A673 (cell line): ENCODE measurements around the gene CDKAL1. TPM values are rescaled to one million over a fixed set of nuclear protein-coding genes. Genes with fewer than 3 reads are reported as not detected.

Source experiments
- BruUV-seq: library from RNA; stranded (reverse); fragments of 400-500 nt; replicated peaks from 2 replicates; lab custom pipeline; 2021; lab: Mats Ljungman, UMichigan
- CTCF ChIA-PET: fragments of 300-600 bp; sonication (Branson Sonifier 250); formaldehyde crosslinking; loops from one replicate; lab custom pipeline; 2022; ENCODE audit warnings: antibody characterized with exemption; lab: Charles Lee
- POLR2A ChIA-PET: fragments of 300-600 bp; sonication (Branson Sonifier 250); formaldehyde crosslinking; loops from one replicate; lab custom pipeline; 2022; ENCODE audit warnings: antibody characterized with exemption; ENCODE audit not compliant: low non-redundant PET; lab: Charles Lee
- DNase-seq: peaks from one replicate; pipeline ENCODE4 v3.0.0-alpha.2; 2015; ENCODE audit warnings: low spot score
- H3K27ac ChIP-seq: fragments of 200-600 bp; sonication (generic); 2 replicates; pipeline ENCODE4 v1.5.1; 2016; ENCODE audit warnings: mixed run types, low read depth, mild to moderate bottlenecking, mixed read lengths, antibody characterized with exemption, low read length; ENCODE audit not compliant: poor library complexity, severe bottlenecking
- H3K27me3 ChIP-seq: fragments of 200-600 bp; sonication (generic); replicated peaks from 2 replicates; pipeline ENCODE4 v1.6.1; 2017; ENCODE audit warnings: mixed run types, low read depth, mild to moderate bottlenecking, mixed read lengths, antibody characterized with exemption, low read length; ENCODE audit not compliant: insufficient read depth, poor library complexity
- H3K36me3 ChIP-seq: fragments of 200-600 bp; sonication (generic); 2 replicates; pipeline ENCODE4 v1.6.1; 2016; ENCODE audit warnings: mixed run types, mild to moderate bottlenecking, mixed read lengths, antibody characterized with exemption, low read length; ENCODE audit not compliant: insufficient read depth, poor library complexity, severe bottlenecking
- H3K4me1 ChIP-seq: fragments of 200-600 bp; sonication (generic); 2 replicates; pipeline ENCODE4 v1.6.1; 2017; ENCODE audit warnings: mixed run types, mild to moderate bottlenecking, mixed read lengths, antibody characterized with exemption, low read length; ENCODE audit not compliant: insufficient read depth, poor library complexity, severe bottlenecking
- H3K4me3 ChIP-seq: fragments of 200-600 bp; sonication (generic); 2 replicates; pipeline ENCODE4 v1.5.1; 2016; ENCODE audit warnings: low read depth, mixed run types, mild to moderate bottlenecking, mixed read lengths, low read length; ENCODE audit not compliant: poor library complexity, severe bottlenecking
- H3K9me3 ChIP-seq: fragments of 200-600 bp; sonication (generic); 2 replicates; pipeline ENCODE4 v1.6.1; 2016; ENCODE audit warnings: mixed run types, low read depth, mild to moderate bottlenecking, mixed read lengths, antibody characterized with exemption, low read length; ENCODE audit not compliant: poor library complexity, severe bottlenecking
- EZH2 ChIP-seq: fragments of 200-600 bp; sonication (generic); IDR thresholded peaks from 2 replicates; pipeline ENCODE4 v1.6.1; 2017; ENCODE audit warnings: borderline replicate concordance, low read depth, mild to moderate bottlenecking, mixed read lengths, antibody characterized with exemption, low read length; ENCODE audit not compliant: poor library complexity, severe bottlenecking
- intact Hi-C: fragments of 100-400 bp; cut with micrococcal nuclease; formaldehyde crosslinking; loops from one replicate; pipeline ENCODE4 v1.10.0; 2022; ENCODE audit not compliant: unreplicated experiment
- total RNA-seq: library from RNA; stranded (reverse); gene quantifications from 2 replicates; pipeline ENCODE4 v1.2.3, GENCODE V29; 2021
- TF ChIP-seq, protein P1 (sequence below): fragments of 300-800, 200-600 bp; sonication (generic); conservative IDR thresholded peaks from 2 replicates; pipeline ENCODE4 v1.5.1; 2017; ENCODE audit warnings: low read depth, mild to moderate bottlenecking, antibody characterized with exemption, low read length, moderate library complexity, mixed read lengths

The CDKAL1 gene
- total RNA-seq, 1 experiment from 2014 or later = 35.5 TPM

DNA sequence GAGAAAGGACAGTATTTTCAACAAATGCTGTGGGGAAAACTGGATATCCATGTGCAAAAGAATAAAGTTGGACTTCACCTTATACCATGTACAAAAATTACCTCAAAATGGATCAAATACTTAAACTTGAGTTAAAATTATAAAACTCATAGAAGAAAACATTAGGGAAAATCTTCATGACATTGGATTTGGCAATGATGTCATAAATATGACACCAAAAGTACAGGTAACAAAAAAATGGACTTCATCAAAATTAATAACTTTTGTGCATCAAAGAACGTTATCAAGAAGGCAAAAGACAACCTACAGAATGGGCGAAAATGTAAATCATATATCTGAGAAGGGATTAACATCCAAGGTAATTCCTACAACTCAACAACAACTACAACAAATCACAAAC, 704.0 kb downstream of the CDKAL1 start:
- CTCF ChIA-PET = no interaction called here
- POLR2A ChIA-PET = no interaction called here
- Histone ChIP-seq H3K27ac (no peak overlapping the region), H3K4me1 (no peaks in the 10 kb centered on the region), H3K9me3 (peaks cover 5% of the 10 kb centered on the region), H3K27me3 (no peaks in the 10 kb centered on the region), H3K36me3 (no peaks in the 10 kb centered on the region), H3K4me3 (no peak overlapping the region)
- intact Hi-C loops = no loop called here
- no peak for TF ChIP-seq EZH2
- TF ChIP-seq, protein P1, sequence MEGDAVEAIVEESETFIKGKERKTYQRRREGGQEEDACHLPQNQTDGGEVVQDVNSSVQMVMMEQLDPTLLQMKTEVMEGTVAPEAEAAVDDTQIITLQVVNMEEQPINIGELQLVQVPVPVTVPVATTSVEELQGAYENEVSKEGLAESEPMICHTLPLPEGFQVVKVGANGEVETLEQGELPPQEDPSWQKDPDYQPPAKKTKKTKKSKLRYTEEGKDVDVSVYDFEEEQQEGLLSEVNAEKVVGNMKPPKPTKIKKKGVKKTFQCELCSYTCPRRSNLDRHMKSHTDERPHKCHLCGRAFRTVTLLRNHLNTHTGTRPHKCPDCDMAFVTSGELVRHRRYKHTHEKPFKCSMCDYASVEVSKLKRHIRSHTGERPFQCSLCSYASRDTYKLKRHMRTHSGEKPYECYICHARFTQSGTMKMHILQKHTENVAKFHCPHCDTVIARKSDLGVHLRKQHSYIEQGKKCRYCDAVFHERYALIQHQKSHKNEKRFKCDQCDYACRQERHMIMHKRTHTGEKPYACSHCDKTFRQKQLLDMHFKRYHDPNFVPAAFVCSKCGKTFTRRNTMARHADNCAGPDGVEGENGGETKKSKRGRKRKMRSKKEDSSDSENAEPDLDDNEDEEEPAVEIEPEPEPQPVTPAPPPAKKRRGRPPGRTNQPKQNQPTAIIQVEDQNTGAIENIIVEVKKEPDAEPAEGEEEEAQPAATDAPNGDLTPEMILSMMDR = no peak
- BruUV-seq = no TSS peak
- DNase-seq = no peak

DNA sequence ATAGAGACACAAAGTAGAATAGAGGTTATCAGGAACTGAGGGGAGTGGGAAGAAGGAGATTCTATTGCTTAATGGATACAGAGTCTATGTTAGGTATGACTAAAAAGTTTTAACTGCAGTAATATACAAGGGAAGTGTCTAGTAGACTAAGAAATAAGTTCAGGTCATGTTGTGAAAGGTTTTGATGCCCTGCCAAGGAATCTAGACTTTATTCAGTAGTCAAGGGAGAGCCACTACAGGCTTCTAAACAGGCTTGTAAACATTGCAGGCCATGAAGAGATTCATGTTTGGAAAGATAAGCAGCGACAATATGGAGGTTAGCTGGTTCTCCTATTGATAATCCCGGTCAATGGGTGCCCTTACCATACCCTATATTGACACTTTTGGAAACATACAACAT, 706.5 kb downstream of the CDKAL1 start:
- CTCF ChIA-PET = no interaction called here
- POLR2A ChIA-PET = no interaction called here

GRCh38 chr6:21241231-21242130, 707.2 kb downstream of the CDKAL1 start:
- no TSS peak for BruUV-seq
- Histone ChIP-seq H3K4me3 (no peak overlapping the region), H3K36me3 (no peaks in the 10 kb centered on the region), H3K27me3 (no peaks in the 10 kb centered on the region), H3K9me3 (peaks cover 5% of the 10 kb centered on the region), H3K27ac (no peak overlapping the region), H3K4me1 (peaks cover 4% of the 10 kb centered on the region)
- no peak for DNase-seq
- TF ChIP-seq, protein P1 = no peak
- TF ChIP-seq EZH2 = no peak
- ChIA-PET CTCF (no interaction called here), POLR2A (no interaction called here)
- intact Hi-C loops = no loop called here

More for the DNA sequence above, 706.5 kb downstream of the CDKAL1 start:
- Histone ChIP-seq H3K27me3 (no peaks in the 10 kb centered on the region), H3K27ac (no peak overlapping the region), H3K36me3 (no peaks in the 10 kb centered on the region), H3K9me3 (peaks cover 5% of the 10 kb centered on the region), H3K4me3 (no peak overlapping the region), H3K4me1 (peaks cover 2% of the 10 kb centered on the region)
- no TSS peak for BruUV-seq
- TF ChIP-seq, protein P1 = no peak
- no peak for TF ChIP-seq EZH2
- intact Hi-C loops = no loop called here
- no peak for DNase-seq
